NT2/D1 (cell line): ENCODE data around the gene GUCA2A.

Experiments
- SUZ12 ChIP-seq: IDR thresholded peaks from 2 replicates; pipeline ENCODE4 v1.6.1; 2011; ENCODE audit not compliant: insufficient read length, insufficient read depth; ENCODE audit errors: extremely low read depth
- YY1 ChIP-seq: IDR thresholded peaks from 2 replicates; pipeline ENCODE4 v1.6.1; 2011; ENCODE audit not compliant: insufficient read length, insufficient read depth
- ZNF274 ChIP-seq: IDR thresholded peaks from 2 replicates; pipeline ENCODE4 v1.6.1; 2011; ENCODE audit warnings: mild to moderate bottlenecking, low read depth, low read length

- TF ChIP-seq SUZ12: no peak
- TF ChIP-seq ZNF274: no peak
- no peak for TF ChIP-seq YY1
Measured at GRCh38 chr1:42130061-42130660, 34.4 kb downstream of the GUCA2A start.
